HL-60 (cell line): ENCODE results near the gene PARP12.

Experiments used
- DNase-seq, 2 experiments: peaks; one replicate each; pipeline ENCODE4 v3.0.0-alpha.2; 2010 to 2020; ENCODE audit warnings: low read depth in 1 of 2, low spot score in 1 of 2
- H3K27ac ChIP-seq: fragments of 250-450 bp; sonication (Bioruptor Pico); replicated peaks from 2 replicates; pipeline ENCODE4 v1.5.1; 2020; ENCODE audit warnings: mild to moderate bottlenecking, moderate library complexity
- H3K27me3 ChIP-seq: fragments of 250-450 bp; sonication (Bioruptor Pico); 2 replicates; pipeline ENCODE4 v1.5.1; 2021; ENCODE audit warnings: mild to moderate bottlenecking, moderate library complexity; ENCODE audit not compliant: insufficient read depth, poor library complexity, severe bottlenecking
- H3K4me3 ChIP-seq: replicated peaks from 2 replicates; pipeline ENCODE4 v1.5.1; 2011; ENCODE audit warnings: mild to moderate bottlenecking, control low read depth, low read length; ENCODE audit not compliant: insufficient read depth
- CTCF ChIP-seq: IDR thresholded peaks from one replicate; pipeline ENCODE4 v1.5.1; 2011; ENCODE audit warnings: low read length, control low read depth, inconsistent platforms; ENCODE audit not compliant: insufficient read depth
- GABPA ChIP-seq: IDR thresholded peaks from 2 replicates; pipeline ENCODE4 v1.6.1; 2012; ENCODE audit warnings: low read depth
- POLR2AphosphoS5 ChIP-seq: IDR thresholded peaks from 2 replicates; pipeline ENCODE4 v1.6.1; 2012; ENCODE audit warnings: low read depth
- REST ChIP-seq: IDR thresholded peaks from 2 replicates; pipeline ENCODE4 v1.6.1; 2012; ENCODE audit warnings: low read depth; ENCODE audit not compliant: insufficient replicate concordance
- SPI1 ChIP-seq: IDR thresholded peaks from 2 replicates; pipeline ENCODE4 v1.6.1; 2012; ENCODE audit warnings: low read depth, mild to moderate bottlenecking, borderline replicate concordance

Gene PARP12

GRCh38 chr7:140047197-140047596 is 15.6 kb downstream of the PARP12 start:
- no peak overlapping the region for H3K4me3 ChIP-seq
- TF ChIP-seq REST (no peak), POLR2AphosphoS5 (no peak), SPI1 (no peak), GABPA (no peak), CTCF (no peak)
- no peak for DNase-seq
- no peak overlapping the region for H3K27ac ChIP-seq
- H3K27me3 ChIP-seq, result peaks cover 8% of the 10 kb centered on the region

- H3K27me3 ChIP-seq, result peaks cover 8% of the 10 kb centered on the region
- no peak overlapping the region for H3K4me3 ChIP-seq
- DNase-seq, result no peak
- TF ChIP-seq REST (no peak), POLR2AphosphoS5 (no peak), SPI1 (no peak), CTCF (no peak)
- H3K27ac ChIP-seq, result no peak overlapping the region
Observed at GRCh38 chr7:140045697-140046096, 17.1 kb downstream of the PARP12 start.

GRCh38 chr7:140044251-140044650 is 18.5 kb downstream of the PARP12 start:
- no peak overlapping the region for H3K4me3 ChIP-seq
- TF ChIP-seq SPI1 (no peak), CTCF (no peak), GABPA (no peak)
- peaks cover 8% of the 10 kb centered on the region for H3K27me3 ChIP-seq
- DNase-seq, result no peak
- no peak overlapping the region for H3K27ac ChIP-seq

- peaks cover 11% of the 10 kb centered on the region for H3K27me3 ChIP-seq
- TF ChIP-seq CTCF (no peak), GABPA (no peak), POLR2AphosphoS5 (no peak), REST (no peak), SPI1 (no peak)
- no peak overlapping the region for H3K27ac ChIP-seq
- H3K4me3 ChIP-seq, result no peak overlapping the region
- no peak for DNase-seq
Observed at GRCh38 chr7:140042386-140042670, 20.4 kb downstream of the PARP12 start.
